ENCODE data around the gene NFIC. TPM values are rescaled to one million over a fixed set of nuclear protein-coding genes. Genes with fewer than 3 reads are reported as not detected.

The NFIC gene
- polyA plus RNA-seq, 1 of the 3 experiments (the other 2 are of a cell fraction): 7.2 TPM

- Histone ChIP-seq H2AFZ (ENCODE audit: low read depth) (no peak overlapping the region), H3K9me3 (no peaks in the 10 kb centered on the region), H3K36me3 (replicated peaks in 1 of 2; ENCODE audit: control insufficient read depth in 1 of 2, insufficient read depth in 2 of 2, low read length in 1 of 2) (no peaks in the 10 kb centered on the region), H3K4me1 (ENCODE audit: control insufficient read depth in 1 of 2, insufficient read depth in 2 of 2, low read depth in 1 of 2, low read length in 1 of 2) (peaks cover 3 to 36% of the 10 kb centered on the region in 2 experiments; a peak in 3 of 4 replicates), H3K4me2 (peak overlapping the region; percentile 68), H3K79me2 (ENCODE audit: insufficient read depth) (peaks cover 100% of the 10 kb centered on the region), H3K27me3 (ENCODE audit: insufficient read depth) (no peaks in the 10 kb centered on the region), H3K4me3 (ENCODE audit: low read depth in 2 of 2, low read length in 1 of 2) (peak overlapping the region in 1 of 2 experiments; percentile 0; a peak in 1 of 4 replicates), H3K9ac (no peak overlapping the region), H3F3A (replicated peaks; ENCODE audit: insufficient read depth) (peaks cover 11% of the 10 kb centered on the region), H3K27ac (ENCODE audit: low read depth in 2 of 2, low read length in 1 of 2) (peak overlapping the region; percentile 44 to 94), H3K9me2 (no peaks in the 10 kb centered on the region), H4K20me1 (ENCODE audit: insufficient read depth) (peaks cover 89% of the 10 kb centered on the region)
- peak; percentile 64 for DNase-seq
- POLR2A ChIA-PET: interaction anchor here (0.6 to 2.7 kb wide), 5 partner anchors 9 to 55 kb away, joined by 4 to 21 read pairs (median 6); no protein-coding TSS in a partner anchor
- CTCF ChIA-PET: interaction anchor here (1.1 to 4.4 kb wide), 4 partner anchors 14 to 98 kb away, joined by 3 to 32 read pairs (median 8); no protein-coding TSS in a partner anchor
- TF ChIP-seq FOXJ3 (CRISPR knock-in tag; IDR thresholded peaks at IDR 0.05) (no peak), EP300 (IDR thresholded peaks at IDR 0.05; ENCODE audit: borderline replicate concordance in 1 of 2, low read depth in 1 of 2, low read length in 1 of 2) (peak in 1 of 2 experiments; percentile 27; a peak in 1 of 4 replicates), MEF2A (IDR thresholded peaks at IDR 0.05; ENCODE audit: borderline replicate concordance, low read depth) (no peak), MXI1 (IDR thresholded peaks at IDR 0.05; ENCODE audit: low read depth, low read length) (0 out of 2 replicates have a peak, but pooled peaks have one; percentile 2)
- WGBS (ENCODE audit: low lambda C conversion rate): 49% methylated on average over 10 of the region's 10 CpGs
Measured at GRCh38 chr19:3374369-3375112, 8.2 kb downstream of the NFIC start.

- no peaks in the 10 kb centered on the region for H3K9me2 ChIP-seq
- H3K36me3 ChIP-seq (replicated peaks in 1 of 2; ENCODE audit: control insufficient read depth in 1 of 2, insufficient read depth in 2 of 2, low read length in 1 of 2): no peaks in the 10 kb centered on the region
- peak; percentile 90 for DNase-seq
- peak overlapping the region; percentile 68 for H3K4me2 ChIP-seq
- peaks cover 3 to 30% of the 10 kb centered on the region in 2 experiments; a peak in 3 of 4 replicates for H3K4me1 ChIP-seq (ENCODE audit: control insufficient read depth in 1 of 2, insufficient read depth in 2 of 2, low read depth in 1 of 2, low read length in 1 of 2)
- H3K9me3 ChIP-seq: no peaks in the 10 kb centered on the region
- no peak overlapping the region for H3K9ac ChIP-seq
- H2AFZ ChIP-seq (ENCODE audit: low read depth): no peak overlapping the region
- H3F3A ChIP-seq (replicated peaks; ENCODE audit: insufficient read depth): peaks cover 11% of the 10 kb centered on the region
- peaks cover 88% of the 10 kb centered on the region for H4K20me1 ChIP-seq (ENCODE audit: insufficient read depth)
- peak overlapping the region; percentile 44 to 94; a peak in 3 of 4 replicates for H3K27ac ChIP-seq (ENCODE audit: low read depth in 2 of 2, low read length in 1 of 2)
- ChIA-PET POLR2A (interaction anchor here (0.6 to 2.7 kb wide), 5 partner anchors 10 to 54 kb away, joined by 4 to 21 read pairs (median 6); no protein-coding TSS in a partner anchor), CTCF (interaction anchor here (1.1 to 4.4 kb wide), 4 partner anchors 13 to 97 kb away, joined by 3 to 32 read pairs (median 8); no protein-coding TSS in a partner anchor)
- H3K27me3 ChIP-seq (ENCODE audit: insufficient read depth): no peaks in the 10 kb centered on the region
- H3K79me2 ChIP-seq (ENCODE audit: insufficient read depth): peaks cover 100% of the 10 kb centered on the region
- WGBS (ENCODE audit: low lambda C conversion rate): 20% methylated on average over 8 of the region's 32 CpGs
- peak overlapping the region in 1 of 2 experiments; percentile 7; a peak in 1 of 4 replicates for H3K4me3 ChIP-seq (ENCODE audit: low read depth in 2 of 2, low read length in 1 of 2)
- 0 out of 2 replicates have a peak, but pooled peaks have one; percentile 6 for TF ChIP-seq REST (IDR thresholded peaks at IDR 0.05; ENCODE audit: low read depth, low read length)
- TF ChIP-seq JUND (IDR thresholded peaks at IDR 0.05): no peak; the same call in 1 of the 2 replicates
- no peak for TF ChIP-seq RFX5 (IDR thresholded peaks at IDR 0.05; ENCODE audit: low read length)
- TF ChIP-seq MAX (IDR thresholded peaks at IDR 0.05; ENCODE audit: low read depth): peak; percentile 37; the same call in 1 of the 2 replicates
- no peak for TF ChIP-seq YY1 (IDR thresholded peaks at IDR 0.05; ENCODE audit: low read depth)
- no peak for TF ChIP-seq CHD2 (IDR thresholded peaks at IDR 0.05; ENCODE audit: low read length, partially characterized antibody)
- TF ChIP-seq RXRA (IDR thresholded peaks at IDR 0.05; ENCODE audit: borderline replicate concordance, low read depth): peak; percentile 70; the same call in 1 of the 2 replicates
- TF ChIP-seq NFIC (IDR thresholded peaks at IDR 0.05; ENCODE audit: borderline replicate concordance): peak; percentile 48
- no peak for TF ChIP-seq CTCF (IDR thresholded peaks at IDR 0.05)
- TF ChIP-seq IRF3 (IDR thresholded peaks at IDR 0.05; ENCODE audit: low read depth, low read length): no peak
- TF ChIP-seq POLR2AphosphoS5 (IDR thresholded peaks at IDR 0.05; ENCODE audit: low read depth, low read length): no peak
- TF ChIP-seq FOXJ3 (CRISPR knock-in tag; IDR thresholded peaks at IDR 0.05): peak; percentile 19; the same call in 1 of the 2 replicates
- TF ChIP-seq EP300 (IDR thresholded peaks at IDR 0.05; ENCODE audit: borderline replicate concordance in 1 of 2, low read depth in 1 of 2, low read length in 1 of 2): peak in 1 of 2 experiments; percentile 32; a peak in 2 of 4 replicates
- TF ChIP-seq RAD21 (IDR thresholded peaks at IDR 0.05; ENCODE audit: low read length): no peak; the same call in 1 of the 2 replicates
Measured at GRCh38 chr19:3375221-3376090, 9.1 kb downstream of the NFIC start.

Measured in SK-N-SH (cell line).